Stomach (tissue), 4 donors: ENCODE measurements around the gene YPEL3.

Experiments
- CTCF ChIP-seq, 7 experiments: fragments of 450-650 bp in 4 of 7; fragments of 200-600 bp in 3 of 7; sonication (generic) in 3 of 7; IDR thresholded peaks; one replicate each; pipeline ENCODE4 v1.5.1; 2016 to 2019; ENCODE audit warnings: antibody characterized with exemption in 7 of 7, control low read depth in 2 of 7, mild to moderate bottlenecking in 1 of 7
- EP300 ChIP-seq: sonication (generic); formaldehyde crosslinking; IDR thresholded peaks from one replicate; pipeline ENCODE4 v1.6.1; 2017; ENCODE audit warnings: antibody characterized with exemption
- POLR2A ChIP-seq, 4 donors: fragments of 450-650 bp; IDR thresholded peaks; one replicate each; pipeline ENCODE4 v1.6.1; 2016; ENCODE audit warnings: antibody characterized with exemption in 4 of 4, control low read depth in 2 of 4, mild to moderate bottlenecking in 1 of 4, moderate library complexity in 1 of 4

- TF ChIP-seq CTCF (IDR thresholded peaks at IDR 0.05): no peak
- no peak for TF ChIP-seq POLR2A (IDR thresholded peaks at IDR 0.05)
- TF ChIP-seq EP300: no peak
Observed at GRCh38 chr16:30076276-30076791, 19.7 kb downstream of the YPEL3 start.
